ENCODE results near the gene R3HDM1. TPM values are rescaled to one million over a fixed set of nuclear protein-coding genes. Genes with fewer than 3 reads are reported as not detected.
"Not testable (repeated sequence)": the region's sequence is repeated elsewhere in the genome, so short reads cannot be mapped to it uniquely, and the experiment has no call there.

The R3HDM1 gene
- total RNA-seq, 4 donors from 2014 or later: 24.0 to 40.4 (median 30.4) TPM

DNA sequence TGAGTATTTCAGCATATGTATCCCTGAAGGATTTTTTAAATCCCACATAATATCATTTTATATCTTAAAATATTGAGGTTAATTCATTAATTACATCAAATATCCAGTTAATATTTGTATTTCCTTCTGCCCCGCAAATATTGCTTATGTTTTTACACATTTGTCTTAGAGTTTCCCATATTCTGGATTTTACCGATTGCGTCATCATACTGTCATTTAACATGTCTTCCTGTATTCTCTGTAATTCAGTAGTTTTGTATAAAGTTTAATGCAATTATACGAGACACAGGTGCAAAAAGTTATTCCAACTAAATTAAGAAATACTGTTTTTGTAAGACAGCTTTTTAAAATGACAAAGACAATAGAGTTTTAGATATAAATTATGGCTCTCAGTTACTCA, 176.9 kb downstream of the R3HDM1 start:
- no peaks in the 10 kb centered on the region for H3K36me3 ChIP-seq
- intact Hi-C loops (cut with DNase I): no loop called here
- DNase-seq: no peak
- H3K4me1 ChIP-seq: no peaks in the 10 kb centered on the region
- TF ChIP-seq, protein P1, sequence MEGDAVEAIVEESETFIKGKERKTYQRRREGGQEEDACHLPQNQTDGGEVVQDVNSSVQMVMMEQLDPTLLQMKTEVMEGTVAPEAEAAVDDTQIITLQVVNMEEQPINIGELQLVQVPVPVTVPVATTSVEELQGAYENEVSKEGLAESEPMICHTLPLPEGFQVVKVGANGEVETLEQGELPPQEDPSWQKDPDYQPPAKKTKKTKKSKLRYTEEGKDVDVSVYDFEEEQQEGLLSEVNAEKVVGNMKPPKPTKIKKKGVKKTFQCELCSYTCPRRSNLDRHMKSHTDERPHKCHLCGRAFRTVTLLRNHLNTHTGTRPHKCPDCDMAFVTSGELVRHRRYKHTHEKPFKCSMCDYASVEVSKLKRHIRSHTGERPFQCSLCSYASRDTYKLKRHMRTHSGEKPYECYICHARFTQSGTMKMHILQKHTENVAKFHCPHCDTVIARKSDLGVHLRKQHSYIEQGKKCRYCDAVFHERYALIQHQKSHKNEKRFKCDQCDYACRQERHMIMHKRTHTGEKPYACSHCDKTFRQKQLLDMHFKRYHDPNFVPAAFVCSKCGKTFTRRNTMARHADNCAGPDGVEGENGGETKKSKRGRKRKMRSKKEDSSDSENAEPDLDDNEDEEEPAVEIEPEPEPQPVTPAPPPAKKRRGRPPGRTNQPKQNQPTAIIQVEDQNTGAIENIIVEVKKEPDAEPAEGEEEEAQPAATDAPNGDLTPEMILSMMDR (IDR thresholded peaks at IDR 0.05): no peak
- TF ChIP-seq POLR2A (IDR thresholded peaks at IDR 0.05): no peak
- H3K27ac ChIP-seq: no peak overlapping the region
- H3K27me3 ChIP-seq: no peaks in the 10 kb centered on the region
- H3K9me3 ChIP-seq: no peaks in the 10 kb centered on the region
- H3K4me3 ChIP-seq (replicated peaks in 1 of 3): no peak overlapping the region
- 97 to 98% methylated on average over 4 of the region's 4 CpGs for WGBS, 2 donors

DNA sequence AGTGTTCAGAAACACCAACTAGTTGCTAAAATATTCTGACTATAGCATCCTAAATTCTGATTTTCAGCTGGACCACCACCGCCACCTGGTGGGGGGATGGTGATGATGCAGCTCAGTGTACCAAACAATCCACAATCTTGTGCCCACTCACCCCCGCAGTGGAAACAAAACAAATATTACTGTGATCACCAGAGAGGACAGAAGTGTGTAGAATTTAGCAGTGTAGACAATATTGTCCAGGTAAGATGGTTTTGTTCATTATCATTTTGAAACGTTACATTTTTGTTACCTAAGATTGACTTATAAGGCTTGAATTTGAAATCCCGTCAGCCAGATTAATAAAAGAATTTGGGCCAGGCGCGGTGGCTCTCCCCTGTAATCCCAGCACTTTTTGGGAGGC, 178.7 kb downstream of the R3HDM1 start:
- DNase-seq: peak; percentile 66 to 75
- Histone ChIP-seq H3K27me3 (no peaks in the 10 kb centered on the region), H3K4me1 (no peaks in the 10 kb centered on the region), H3K27ac (no peak overlapping the region), H3K36me3 (no peaks in the 10 kb centered on the region), H3K4me3 (replicated peaks in 1 of 3) (no peak overlapping the region), H3K9me3 (no peaks in the 10 kb centered on the region)
- intact Hi-C loops (cut with DNase I): no loop called here
- TF ChIP-seq, protein P1 (IDR thresholded peaks at IDR 0.05): peak; percentile 80 to 96 (median 88)
- TF ChIP-seq POLR2A (IDR thresholded peaks at IDR 0.05): no peak
- 55% methylated on average over 6 of the region's 6 CpGs for WGBS, 2 donors

DNA sequence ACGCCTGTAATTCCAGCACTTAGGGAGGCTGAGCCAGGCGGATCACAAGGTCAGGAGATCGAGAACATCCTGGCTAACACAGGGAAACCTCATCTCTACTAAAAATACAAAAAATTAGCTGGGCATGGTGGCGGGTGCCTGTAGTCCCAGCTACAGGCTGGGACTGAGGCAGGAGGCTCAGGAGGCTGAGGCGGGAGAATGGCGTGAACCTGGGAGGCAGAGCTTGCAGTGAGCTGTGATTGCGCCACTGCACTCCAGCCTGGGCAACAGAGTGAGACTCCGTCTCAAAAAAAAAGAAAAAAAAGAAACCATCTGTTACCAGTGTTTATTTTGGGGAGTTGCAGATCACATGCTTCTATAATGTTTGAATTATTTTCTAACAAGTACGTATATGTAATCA, 183.8 kb downstream of the R3HDM1 start:
- intact Hi-C loops (cut with DNase I); H3K4me3 ChIP-seq (replicated peaks in 1 of 3); H3K36me3 ChIP-seq; H3K4me1 ChIP-seq; H3K27ac ChIP-seq; H3K27me3 ChIP-seq; H3K9me3 ChIP-seq; DNase-seq: not testable (repeated sequence)
- WGBS, 2 donors: 95 to 98% methylated on average over 9 of the region's 9 CpGs

DNA sequence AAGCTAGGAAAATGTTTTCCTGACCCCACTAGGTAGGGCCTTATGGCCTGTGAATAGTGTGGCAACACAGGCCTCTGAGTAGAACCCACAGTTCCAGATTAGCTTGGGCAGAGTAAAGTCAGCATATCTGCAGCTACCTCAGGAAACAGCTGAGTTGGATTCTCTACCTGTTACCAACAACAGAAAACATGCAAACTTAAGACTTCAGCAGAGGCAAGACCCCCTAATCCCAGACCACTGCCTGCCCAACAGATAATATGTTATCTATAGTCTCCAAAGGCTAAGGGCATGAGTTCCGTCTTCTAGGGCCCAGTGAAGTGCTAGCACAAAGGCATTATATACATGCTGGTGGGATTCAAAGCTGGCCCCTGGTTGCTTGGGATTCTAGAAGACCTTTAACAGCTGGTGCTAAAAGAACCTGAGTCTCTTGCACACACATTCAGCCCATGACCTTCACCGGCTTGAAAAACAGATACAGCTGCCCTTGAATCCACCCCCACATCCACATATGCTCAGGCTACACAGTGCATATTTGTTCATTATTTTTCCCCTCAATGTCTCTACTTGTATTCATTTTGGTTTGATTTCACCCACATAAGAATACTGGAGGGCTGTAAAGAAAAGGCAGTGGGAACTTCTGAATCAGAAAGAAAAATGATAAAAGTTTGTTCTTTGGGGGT, 196.9 kb downstream of the R3HDM1 start:
- TF ChIP-seq POLR2A (IDR thresholded peaks at IDR 0.05): no peak
- TF ChIP-seq, protein P1 (IDR thresholded peaks at IDR 0.05): no peak
- DNase-seq: no peak
- H3K27me3 ChIP-seq: no peaks in the 10 kb centered on the region
- H3K4me1 ChIP-seq: peaks cover 0 to 5% of the 10 kb centered on the region in 2 donors
- intact Hi-C loops (cut with DNase I): no loop called here
- H3K9me3 ChIP-seq: no peaks in the 10 kb centered on the region
- no peak overlapping the region for H3K27ac ChIP-seq
- 92 to 93% methylated on average over 2 of the region's 2 CpGs for WGBS, 2 donors
- H3K4me3 ChIP-seq (replicated peaks in 1 of 3): no peak overlapping the region
- H3K36me3 ChIP-seq: no peaks in the 10 kb centered on the region

DNA sequence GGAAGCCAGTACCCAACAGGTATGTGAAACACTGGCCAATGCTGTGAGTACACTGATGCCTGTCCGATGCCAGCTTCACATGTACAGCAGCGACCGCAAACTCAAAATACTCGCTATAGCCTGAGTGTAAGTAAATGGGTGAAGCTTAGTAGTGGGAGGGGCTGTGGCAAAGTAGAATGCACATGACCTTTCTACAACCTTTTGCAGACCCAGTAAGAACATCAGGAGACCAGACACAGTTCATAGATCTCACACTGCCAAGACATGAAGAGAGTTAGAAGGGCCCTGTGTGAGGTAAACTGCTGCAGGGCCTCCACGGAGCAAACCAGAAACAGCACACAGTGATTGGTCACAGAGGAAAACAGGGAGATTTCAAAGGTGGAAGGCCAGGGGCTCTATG, 201.3 kb downstream of the R3HDM1 start:
- Histone ChIP-seq H3K27ac (no peak overlapping the region), H3K9me3 (no peaks in the 10 kb centered on the region), H3K4me1 (no peaks in the 10 kb centered on the region), H3K36me3 (no peaks in the 10 kb centered on the region), H3K27me3 (no peaks in the 10 kb centered on the region), H3K4me3 (replicated peaks in 1 of 3) (no peak overlapping the region)
- TF ChIP-seq POLR2A (IDR thresholded peaks at IDR 0.05): no peak
- TF ChIP-seq, protein P1 (IDR thresholded peaks at IDR 0.05): no peak
- WGBS, 2 donors: 92 to 95% methylated on average over 5 of the region's 5 CpGs
- DNase-seq: no peak
- intact Hi-C loops (cut with DNase I): no loop called here

Data from thyroid gland (tissue), 4 donors.